GM21526 (cell line): ENCODE data around the gene ADORA2B.

Source experiments
- ATAC-seq: cut with Tn5 transposase; IDR thresholded peaks from one replicate; pipeline ENCODE4 v1.9.1; 2021; ENCODE audit warnings: moderate library complexity; ENCODE audit not compliant: unreplicated experiment, low FRiP score

Gene ADORA2B

GRCh38 chr17:15952048-15952532 is 7.2 kb downstream of the ADORA2B start:
- no peak for ATAC-seq

- no peak for ATAC-seq
These were observed 8.2 kb downstream of the ADORA2B start for GRCh38 chr17:15952916-15953790.

GRCh38 chr17:15954222-15954621 is 9.3 kb downstream of the ADORA2B start:
- no peak for ATAC-seq

- no peak for ATAC-seq
These were observed 11.0 kb downstream of the ADORA2B start for GRCh38 chr17:15955793-15956541.

- no peak for ATAC-seq
These were observed 12.3 kb downstream of the ADORA2B start for GRCh38 chr17:15957206-15957605.

GRCh38 chr17:15957608-15958307 is 12.8 kb downstream of the ADORA2B start:
- no peak for ATAC-seq

GRCh38 chr17:15958484-15958854 is 13.5 kb downstream of the ADORA2B start:
- ATAC-seq: no peak

GRCh38 chr17:15963670-15964110 is 18.8 kb downstream of the ADORA2B start:
- ATAC-seq: no peak

GRCh38 chr17:15965528-15965927 is 20.6 kb downstream of the ADORA2B start:
- ATAC-seq: no peak

GRCh38 chr17:15966183-15966878 is 21.4 kb downstream of the ADORA2B start:
- ATAC-seq: no peak

GRCh38 chr17:15966879-15967248 is 21.9 kb downstream of the ADORA2B start:
- ATAC-seq: no peak

- no peak for ATAC-seq
These were observed 22.9 kb downstream of the ADORA2B start for GRCh38 chr17:15967706-15968399.

- no peak for ATAC-seq
These were observed 24.5 kb downstream of the ADORA2B start for GRCh38 chr17:15969463-15969862.

GRCh38 chr17:15970500-15970899 is 25.6 kb downstream of the ADORA2B start:
- ATAC-seq: no peak

GRCh38 chr17:15971098-15971678 is 26.3 kb downstream of the ADORA2B start:
- ATAC-seq: no peak

GRCh38 chr17:15971882-15972281 is 27.0 kb downstream of the ADORA2B start:
- no peak for ATAC-seq

- no peak for ATAC-seq
These were observed 27.6 kb downstream of the ADORA2B start for GRCh38 chr17:15972497-15972951.

GRCh38 chr17:15973016-15973415 is 28.1 kb downstream of the ADORA2B start:
- no peak for ATAC-seq

- no peak for ATAC-seq
These were observed 28.9 kb downstream of the ADORA2B start for GRCh38 chr17:15973834-15974233.
